Measurements from ENCODE around the gene FGF21.

FGF21 gene

DNA sequence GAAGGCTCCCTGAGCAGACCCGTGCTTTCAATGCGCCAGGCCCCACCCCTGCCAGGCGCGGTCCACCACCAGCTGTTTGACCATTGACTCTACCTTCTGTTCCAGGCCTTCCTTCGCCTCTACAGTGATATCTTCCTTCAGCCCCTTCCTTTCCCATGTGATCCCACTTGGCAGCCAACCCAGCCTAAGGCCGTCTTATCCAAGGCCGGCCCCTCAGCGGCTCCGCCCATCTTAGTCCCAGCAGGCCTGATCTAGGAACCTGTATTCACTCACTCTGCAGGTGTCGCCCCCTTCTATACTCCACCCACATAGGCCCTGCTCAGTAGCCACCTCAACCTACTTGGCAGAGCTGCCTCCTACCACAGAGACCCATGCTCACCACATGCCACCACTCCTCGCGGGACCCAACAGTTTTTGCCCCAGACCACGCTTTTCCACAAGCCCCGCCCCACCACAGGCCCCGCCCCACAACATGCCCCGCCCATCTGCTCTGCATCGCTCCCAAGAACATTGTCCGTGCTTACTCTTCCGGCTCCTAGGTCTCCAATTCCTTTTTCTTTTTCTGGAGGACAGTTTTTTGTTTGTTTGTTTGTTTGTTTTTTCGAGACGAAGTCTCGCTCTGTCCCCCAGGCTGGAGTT, 17.8 kb upstream of the FGF21 start:
- H3K4me3 ChIP-seq (ENCODE audit: low read depth in 1 of 2, low read length in 1 of 2) = no peak overlapping the region
- no peaks in the 10 kb centered on the region for H3K9me3 ChIP-seq
- H3K4me1 ChIP-seq (ENCODE audit: control insufficient read depth in 1 of 2, insufficient read depth in 1 of 2, low read depth in 1 of 2, low read length in 1 of 2) = peaks cover 6 to 11% of the 10 kb centered on the region in 2 experiments
- H3K27ac ChIP-seq = no peak overlapping the region
- peaks cover 57% of the 10 kb centered on the region for H3K27me3 ChIP-seq
- no peaks in the 10 kb centered on the region for H3K36me3 ChIP-seq
- TF ChIP-seq, protein P1, sequence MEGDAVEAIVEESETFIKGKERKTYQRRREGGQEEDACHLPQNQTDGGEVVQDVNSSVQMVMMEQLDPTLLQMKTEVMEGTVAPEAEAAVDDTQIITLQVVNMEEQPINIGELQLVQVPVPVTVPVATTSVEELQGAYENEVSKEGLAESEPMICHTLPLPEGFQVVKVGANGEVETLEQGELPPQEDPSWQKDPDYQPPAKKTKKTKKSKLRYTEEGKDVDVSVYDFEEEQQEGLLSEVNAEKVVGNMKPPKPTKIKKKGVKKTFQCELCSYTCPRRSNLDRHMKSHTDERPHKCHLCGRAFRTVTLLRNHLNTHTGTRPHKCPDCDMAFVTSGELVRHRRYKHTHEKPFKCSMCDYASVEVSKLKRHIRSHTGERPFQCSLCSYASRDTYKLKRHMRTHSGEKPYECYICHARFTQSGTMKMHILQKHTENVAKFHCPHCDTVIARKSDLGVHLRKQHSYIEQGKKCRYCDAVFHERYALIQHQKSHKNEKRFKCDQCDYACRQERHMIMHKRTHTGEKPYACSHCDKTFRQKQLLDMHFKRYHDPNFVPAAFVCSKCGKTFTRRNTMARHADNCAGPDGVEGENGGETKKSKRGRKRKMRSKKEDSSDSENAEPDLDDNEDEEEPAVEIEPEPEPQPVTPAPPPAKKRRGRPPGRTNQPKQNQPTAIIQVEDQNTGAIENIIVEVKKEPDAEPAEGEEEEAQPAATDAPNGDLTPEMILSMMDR (IDR thresholded peaks at IDR 0.05) = no peak

DNA sequence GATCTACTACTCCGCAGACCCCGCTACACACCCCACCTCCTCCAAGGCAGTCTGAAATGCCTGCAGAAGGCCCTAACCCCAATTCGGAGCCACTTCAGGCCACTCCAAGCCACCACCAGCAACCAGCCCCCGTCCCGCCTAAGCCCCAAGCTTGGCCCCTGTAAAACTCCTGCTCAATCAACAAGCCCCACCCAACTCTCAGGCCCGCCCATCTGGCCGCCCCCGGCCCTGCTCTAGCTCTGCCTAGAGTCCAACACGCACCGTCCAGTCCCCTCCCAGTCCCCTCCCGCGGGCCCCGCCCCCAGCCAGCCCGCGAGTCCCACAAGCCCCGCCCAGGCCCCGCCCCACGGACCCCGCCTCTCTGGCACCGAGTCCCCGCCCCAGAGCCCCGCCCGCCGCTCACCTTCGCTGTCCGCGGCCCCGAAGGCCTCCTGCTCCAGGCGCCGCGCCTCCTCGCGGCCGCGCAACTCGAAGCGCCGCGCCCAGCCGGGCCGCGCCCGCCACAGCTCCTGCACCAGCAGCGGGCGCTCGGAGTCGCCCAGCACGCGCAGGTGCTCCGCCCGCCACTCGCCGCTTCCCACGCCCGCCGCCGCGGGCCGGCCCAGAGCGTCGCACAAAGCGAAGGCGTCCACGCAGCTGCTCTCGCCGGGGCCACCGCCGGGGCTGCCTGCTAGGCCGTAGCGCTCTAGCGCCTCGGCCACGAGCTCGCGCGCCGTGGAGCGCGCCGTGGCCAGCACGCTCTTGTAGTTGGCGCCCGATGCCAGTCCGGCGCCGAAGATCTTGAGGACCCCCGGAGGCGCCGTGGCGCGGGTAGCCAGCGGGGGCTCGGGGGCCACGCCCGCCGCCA, 16.5 kb upstream of the FGF21 start:
- no peak overlapping the region for H3K27ac ChIP-seq
- H3K4me3 ChIP-seq (ENCODE audit: low read depth in 1 of 2, low read length in 1 of 2) = peak overlapping the region; percentile 40 to 45
- TF ChIP-seq, protein P1 (IDR thresholded peaks at IDR 0.05) = no peak
- H3K4me1 ChIP-seq (ENCODE audit: control insufficient read depth in 1 of 2, insufficient read depth in 1 of 2, low read depth in 1 of 2, low read length in 1 of 2) = peaks cover 6 to 11% of the 10 kb centered on the region in 2 experiments
- no peaks in the 10 kb centered on the region for H3K9me3 ChIP-seq
- H3K36me3 ChIP-seq = no peaks in the 10 kb centered on the region
- peaks cover 66% of the 10 kb centered on the region for H3K27me3 ChIP-seq

DNA sequence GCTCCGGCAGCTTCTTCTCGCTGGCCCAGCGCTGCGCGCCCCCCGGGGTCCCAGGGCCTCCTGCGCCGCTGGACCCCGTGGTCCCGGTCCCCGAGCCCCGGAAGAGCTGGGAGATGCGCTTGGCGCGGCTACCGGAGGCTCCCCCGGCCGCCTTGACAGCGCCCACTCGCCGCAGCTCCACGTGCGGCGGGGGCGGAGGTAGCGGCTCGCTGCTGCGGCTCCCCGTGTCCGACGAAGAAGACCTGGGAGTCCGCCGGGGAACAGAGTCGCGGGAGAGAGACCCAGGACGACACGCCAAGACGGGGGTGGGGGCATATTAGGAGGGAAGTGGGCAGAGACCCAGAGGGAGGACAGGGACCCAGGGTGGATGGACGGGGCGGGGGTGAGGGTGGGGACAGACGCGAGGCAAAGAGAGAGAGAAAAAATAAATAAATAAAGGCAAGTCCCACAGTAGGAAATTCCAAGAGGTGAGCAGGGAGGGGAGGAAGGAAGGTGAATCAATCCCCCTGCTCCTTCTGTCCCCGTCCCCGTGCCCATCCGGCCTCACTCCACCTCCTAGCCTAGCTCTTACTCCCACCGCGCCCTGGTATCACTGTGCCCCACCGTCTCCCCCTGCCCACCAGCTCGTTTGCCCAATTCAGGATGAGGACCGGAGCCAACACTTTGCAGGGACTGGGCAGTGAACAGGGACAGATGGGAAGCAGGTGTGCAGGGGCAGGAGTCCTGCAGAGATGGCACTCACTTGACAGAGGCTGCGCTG, 15.7 kb upstream of the FGF21 start:
- Histone ChIP-seq H3K4me3 (ENCODE audit: low read depth in 1 of 2, low read length in 1 of 2) (peak overlapping the region in 1 of 2 experiments; percentile 45), H3K27me3 (peaks cover 73% of the 10 kb centered on the region), H3K4me1 (ENCODE audit: control insufficient read depth in 1 of 2, insufficient read depth in 1 of 2, low read depth in 1 of 2, low read length in 1 of 2) (peaks cover 6 to 11% of the 10 kb centered on the region in 2 experiments), H3K27ac (no peak overlapping the region), H3K9me3 (no peaks in the 10 kb centered on the region), H3K36me3 (no peaks in the 10 kb centered on the region)
- TF ChIP-seq, protein P1 (IDR thresholded peaks at IDR 0.05) = no peak

DNA sequence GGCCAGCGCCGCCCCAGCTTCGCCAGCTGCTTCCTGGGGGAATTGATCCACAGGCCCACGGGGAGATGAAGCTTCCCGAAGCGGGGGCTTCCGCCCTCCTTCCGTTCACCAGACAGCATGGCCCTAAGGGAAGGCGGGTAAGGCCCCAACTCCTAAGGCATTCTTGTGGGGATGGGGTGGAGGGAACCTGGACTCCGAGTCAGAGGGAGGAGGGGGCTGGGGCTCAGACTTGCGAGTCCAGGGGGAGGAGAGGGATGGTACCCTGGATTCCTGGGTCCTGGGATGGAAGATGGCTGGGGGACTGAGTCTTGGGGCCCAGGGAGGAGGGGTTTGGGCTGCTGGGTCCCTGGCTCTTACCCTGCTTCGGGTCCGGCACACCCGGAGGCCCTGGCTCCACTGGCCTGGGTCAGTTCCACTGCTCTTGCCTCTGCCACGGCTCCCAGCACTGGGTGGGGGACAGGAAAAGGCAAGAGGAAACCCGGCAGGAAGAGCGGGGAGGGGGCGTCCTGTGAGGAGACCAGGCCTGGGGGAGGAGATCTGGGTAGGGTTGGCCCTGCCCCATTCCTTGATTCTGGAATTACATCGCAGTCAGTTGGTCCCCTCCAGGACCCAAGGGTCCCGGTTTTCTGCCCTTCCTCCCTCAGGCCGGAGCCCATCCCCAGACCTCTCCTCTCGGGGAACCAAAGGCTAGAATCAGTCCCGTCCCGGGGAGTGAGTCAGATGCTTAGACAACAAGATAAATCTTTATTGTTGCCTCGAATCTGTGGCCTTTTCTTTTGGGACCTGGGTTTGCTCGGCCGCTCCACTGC, 15.0 kb upstream of the FGF21 start, which contains the start of gene RASIP1:
TSS of gene RASIP1 (minus strand) at position 447 of the 809 bp plus-strand sequence. CDS start at position 119, 328 bp downstream.
- Histone ChIP-seq H3K36me3 (no peaks in the 10 kb centered on the region), H3K4me3 (ENCODE audit: low read depth in 1 of 2, low read length in 1 of 2) (no peak within 1 kb of the TSS)

More for the DNA sequence above, 15.0 kb upstream of the FGF21 start, which contains the start of gene RASIP1:
- Histone ChIP-seq H3K27me3 (peaks cover 81% of the 10 kb centered on the region), H3K9me3 (no peaks in the 10 kb centered on the region), H3K4me1 (ENCODE audit: control insufficient read depth in 1 of 2, insufficient read depth in 1 of 2, low read depth in 1 of 2, low read length in 1 of 2) (peaks cover 6 to 11% of the 10 kb centered on the region in 2 experiments), H3K27ac (no peak within 1 kb of the TSS)
- TF ChIP-seq, protein P1 (IDR thresholded peaks at IDR 0.05) = no peak

Data from neutrophil (primary cell).